ENCODE results near the gene FBXL7.

The FBXL7 gene

DNA sequence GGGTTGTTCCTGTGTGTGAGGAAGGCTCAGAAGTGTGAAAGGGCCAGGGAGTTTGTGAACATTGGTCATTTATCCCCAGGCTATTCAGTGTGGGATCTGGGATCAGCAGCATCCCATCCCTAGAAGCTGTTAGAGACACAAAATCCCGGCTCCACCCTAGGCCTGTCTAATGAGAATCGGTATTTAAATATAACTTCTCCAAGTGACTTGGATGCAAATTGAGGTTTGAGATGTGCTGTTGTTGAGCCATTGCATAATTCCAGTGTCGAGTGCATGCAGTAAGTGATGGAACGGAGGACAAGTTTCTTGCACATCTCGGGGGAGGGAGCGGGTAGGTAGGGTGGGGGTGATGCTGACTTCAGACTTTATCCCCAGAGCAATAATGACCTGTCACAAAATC is 138.3 kb downstream of the FBXL7 start:
- ChIA-PET CTCF (no interaction called here), POLR2A (no interaction called here)
- no peak overlapping the region for H3K4me3 ChIP-seq (ENCODE audit: low read depth, low read length)
- TF ChIP-seq, protein P1, sequence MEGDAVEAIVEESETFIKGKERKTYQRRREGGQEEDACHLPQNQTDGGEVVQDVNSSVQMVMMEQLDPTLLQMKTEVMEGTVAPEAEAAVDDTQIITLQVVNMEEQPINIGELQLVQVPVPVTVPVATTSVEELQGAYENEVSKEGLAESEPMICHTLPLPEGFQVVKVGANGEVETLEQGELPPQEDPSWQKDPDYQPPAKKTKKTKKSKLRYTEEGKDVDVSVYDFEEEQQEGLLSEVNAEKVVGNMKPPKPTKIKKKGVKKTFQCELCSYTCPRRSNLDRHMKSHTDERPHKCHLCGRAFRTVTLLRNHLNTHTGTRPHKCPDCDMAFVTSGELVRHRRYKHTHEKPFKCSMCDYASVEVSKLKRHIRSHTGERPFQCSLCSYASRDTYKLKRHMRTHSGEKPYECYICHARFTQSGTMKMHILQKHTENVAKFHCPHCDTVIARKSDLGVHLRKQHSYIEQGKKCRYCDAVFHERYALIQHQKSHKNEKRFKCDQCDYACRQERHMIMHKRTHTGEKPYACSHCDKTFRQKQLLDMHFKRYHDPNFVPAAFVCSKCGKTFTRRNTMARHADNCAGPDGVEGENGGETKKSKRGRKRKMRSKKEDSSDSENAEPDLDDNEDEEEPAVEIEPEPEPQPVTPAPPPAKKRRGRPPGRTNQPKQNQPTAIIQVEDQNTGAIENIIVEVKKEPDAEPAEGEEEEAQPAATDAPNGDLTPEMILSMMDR (IDR thresholded peaks at IDR 0.05; ENCODE audit: insufficient read depth, low read length, missing control alignments): no peak
- DNase-seq (ENCODE audit: low read depth, low spot score): no peak

DNA sequence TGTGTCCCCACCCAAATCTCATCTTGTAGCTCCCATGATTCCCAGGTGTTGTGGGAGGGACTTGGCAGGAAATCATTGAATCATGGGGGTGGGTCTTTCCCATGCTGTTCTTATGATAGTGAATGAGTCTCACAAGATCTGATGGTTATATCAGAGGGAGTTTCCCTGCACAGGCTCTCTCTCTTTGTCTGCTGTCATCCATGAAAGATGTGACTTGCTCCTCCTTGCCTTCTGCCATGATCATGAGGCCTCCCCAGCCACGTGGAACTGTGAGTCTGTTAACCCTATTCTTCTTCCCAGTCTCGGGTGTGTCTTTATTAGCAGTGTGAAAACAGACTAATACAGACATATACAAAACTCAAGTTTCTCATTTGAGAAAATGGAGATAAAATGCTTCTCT is 139.3 kb downstream of the FBXL7 start:
- no peak overlapping the region for H3K4me3 ChIP-seq (ENCODE audit: low read depth, low read length)
- TF ChIP-seq, protein P1 (IDR thresholded peaks at IDR 0.05; ENCODE audit: insufficient read depth, low read length, missing control alignments): no peak
- POLR2A ChIA-PET: no interaction called here
- CTCF ChIA-PET: no interaction called here
- no peak for DNase-seq (ENCODE audit: low read depth, low spot score)

DNA sequence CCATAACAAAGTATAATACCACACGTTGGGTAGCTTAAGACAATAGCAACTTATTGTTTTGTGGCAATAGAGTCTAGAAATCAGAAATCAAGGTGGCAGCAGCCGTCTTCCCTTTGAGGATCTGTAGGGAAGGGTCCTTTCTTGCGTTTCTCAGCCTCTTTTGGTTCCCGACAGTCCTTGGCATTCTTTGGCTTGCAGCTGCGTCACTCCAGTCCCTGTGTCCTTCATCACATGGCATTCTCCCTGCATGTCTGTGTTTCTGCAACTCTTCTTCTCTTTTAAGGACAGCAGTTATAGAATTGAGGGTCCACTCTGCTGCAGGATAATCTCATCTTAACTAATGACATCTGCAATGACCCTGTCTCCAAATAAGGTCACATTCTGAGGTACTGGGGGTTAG is 140.1 kb downstream of the FBXL7 start:
- CTCF ChIA-PET: no interaction called here
- POLR2A ChIA-PET: no interaction called here
- DNase-seq (ENCODE audit: low read depth, low spot score): no peak
- no peak overlapping the region for H3K4me3 ChIP-seq (ENCODE audit: low read depth, low read length)
- TF ChIP-seq, protein P1 (IDR thresholded peaks at IDR 0.05; ENCODE audit: insufficient read depth, low read length, missing control alignments): no peak

DNA sequence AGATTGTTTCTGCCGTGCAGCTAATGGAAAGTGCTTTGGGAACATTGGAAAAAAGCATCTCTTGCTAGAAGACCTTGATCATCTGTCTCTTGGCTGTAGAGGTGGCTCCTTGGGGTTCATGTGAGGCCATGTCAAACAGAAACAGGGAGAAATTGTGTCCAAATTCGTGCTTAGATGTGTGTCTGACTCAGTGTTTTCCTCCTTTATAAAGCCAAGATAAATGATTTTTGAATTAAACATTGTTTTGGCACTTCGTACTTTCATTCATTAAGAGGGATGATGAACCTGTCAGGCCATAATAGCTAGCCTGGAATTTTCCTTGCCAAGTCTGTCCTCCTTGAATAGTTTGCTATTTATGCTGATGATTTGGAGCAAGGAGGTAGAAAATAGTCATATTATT is 143.8 kb downstream of the FBXL7 start:
- DNase-seq (ENCODE audit: low read depth, low spot score): no peak
- ChIA-PET CTCF (no interaction called here), POLR2A (no interaction called here)
- TF ChIP-seq, protein P1 (IDR thresholded peaks at IDR 0.05; ENCODE audit: insufficient read depth, low read length, missing control alignments): no peak
- no peak overlapping the region for H3K4me3 ChIP-seq (ENCODE audit: low read depth, low read length)

DNA sequence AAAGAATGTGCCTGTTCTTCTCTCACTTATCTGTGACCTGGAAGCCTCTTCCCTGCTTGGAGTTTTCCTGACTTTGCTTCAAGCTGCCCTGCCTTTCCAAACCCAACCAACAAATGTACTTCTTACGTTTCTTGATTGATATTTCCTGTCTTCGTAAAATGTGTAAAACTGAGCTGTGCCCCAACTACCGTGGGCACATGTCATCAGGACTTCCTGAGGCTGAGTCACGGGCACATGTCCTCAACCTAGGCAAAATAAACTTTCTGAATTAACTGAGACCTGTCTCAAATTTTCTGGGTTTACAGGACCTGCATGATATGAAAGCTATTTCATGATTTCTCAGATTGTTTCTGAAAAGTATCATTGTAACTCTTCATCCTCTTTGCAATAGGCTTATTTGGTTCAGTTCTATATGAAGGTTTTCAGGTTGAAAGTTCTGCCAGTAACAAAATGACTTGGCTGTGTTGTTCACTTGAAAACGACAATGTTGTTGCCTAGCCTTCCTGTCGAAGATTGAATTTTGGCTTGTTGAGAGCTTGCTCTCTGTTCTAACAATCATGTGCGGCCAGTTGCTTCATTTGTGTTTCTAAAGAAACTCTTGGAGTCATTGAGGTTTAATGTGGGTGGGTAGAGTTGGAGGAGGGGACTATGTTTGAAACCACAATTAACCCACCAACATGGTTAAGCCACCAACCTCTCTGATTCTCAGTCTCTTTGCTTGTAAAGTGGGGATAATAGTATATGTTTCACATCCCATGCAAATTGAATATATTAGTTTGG is 145.6 kb downstream of the FBXL7 start:
- TF ChIP-seq, protein P1 (IDR thresholded peaks at IDR 0.05; ENCODE audit: insufficient read depth, low read length, missing control alignments): no peak
- ChIA-PET CTCF (no interaction called here), POLR2A (no interaction called here)
- no peak overlapping the region for H3K4me3 ChIP-seq (ENCODE audit: low read depth, low read length)
- no peak for DNase-seq (ENCODE audit: low read depth, low spot score)

DNA sequence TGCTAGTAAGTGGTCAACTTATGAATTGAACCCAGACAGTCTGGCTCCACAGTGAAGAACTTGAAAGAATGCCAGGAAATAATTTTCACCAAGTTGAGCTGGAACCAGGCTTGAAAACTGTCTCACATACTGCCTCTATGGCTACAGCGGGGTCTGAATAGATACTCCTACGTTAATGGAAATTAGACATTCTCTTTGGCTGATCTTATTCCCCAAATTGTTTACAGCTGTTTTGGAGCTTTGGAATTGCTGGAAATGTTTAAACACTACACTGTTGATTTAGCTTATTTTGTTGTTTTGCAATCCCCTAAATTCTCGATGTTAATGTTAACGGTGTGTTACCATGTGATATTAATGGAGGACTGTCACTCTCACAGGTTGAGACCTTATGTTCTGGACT is 146.4 kb downstream of the FBXL7 start:
- no peak for DNase-seq (ENCODE audit: low read depth, low spot score)
- CTCF ChIA-PET: no interaction called here
- POLR2A ChIA-PET: no interaction called here
- TF ChIP-seq, protein P1 (IDR thresholded peaks at IDR 0.05; ENCODE audit: insufficient read depth, low read length, missing control alignments): no peak
- no peak overlapping the region for H3K4me3 ChIP-seq (ENCODE audit: low read depth, low read length)
